ENCODE data around the gene TUBB3.
"Not testable (repeated sequence)": the region's sequence is repeated elsewhere in the genome, so short reads cannot be mapped to it uniquely, and the experiment has no call there.

The TUBB3 gene

GRCh38 chr16:89922884-89923639 lies at the start of gene TUBB3:
Gene TUBB3, plus strand, starts transcription at chr16:89923342. Its CDS starts 60 bp downstream, at chr16:89923402.
- DNase-seq = no peak

GRCh38 chr16:89873972-89874689 lies 49.0 kb upstream of the TUBB3 start:
- peak; percentile 82 to 96 (median 89) for DNase-seq

- DNase-seq = not testable (repeated sequence)
Measured at GRCh38 chr16:89879123-89879522, 44.0 kb upstream of the TUBB3 start.

- no peak for DNase-seq
Measured at GRCh38 chr16:89880477-89881367, 42.4 kb upstream of the TUBB3 start.

GRCh38 chr16:89881368-89881730 lies 41.8 kb upstream of the TUBB3 start:
- no peak for DNase-seq

- DNase-seq = no peak
Measured at GRCh38 chr16:89883346-89884040, 39.6 kb upstream of the TUBB3 start.

GRCh38 chr16:89884041-89884421 lies 39.1 kb upstream of the TUBB3 start:
- no peak for DNase-seq

GRCh38 chr16:89887243-89887642 lies 35.9 kb upstream of the TUBB3 start:
- DNase-seq = no peak

- DNase-seq = no peak
Measured at GRCh38 chr16:89890200-89890599, 32.9 kb upstream of the TUBB3 start.

GRCh38 chr16:89890886-89891657 lies 32.1 kb upstream of the TUBB3 start:
- no peak for DNase-seq

- no peak for DNase-seq
Measured at GRCh38 chr16:89892055-89892630, 31.0 kb upstream of the TUBB3 start.

GRCh38 chr16:89892635-89893034 lies 30.5 kb upstream of the TUBB3 start:
- DNase-seq = no peak

GRCh38 chr16:89893642-89894548 lies 29.2 kb upstream of the TUBB3 start:
- no peak for DNase-seq

GRCh38 chr16:89895482-89896250 lies 27.5 kb upstream of the TUBB3 start:
- no peak for DNase-seq

- DNase-seq = no peak
Measured at GRCh38 chr16:89897204-89897603, 25.9 kb upstream of the TUBB3 start.

- DNase-seq = no peak
Measured at GRCh38 chr16:89898201-89898967, 24.8 kb upstream of the TUBB3 start.

- no peak for DNase-seq
Measured at GRCh38 chr16:89899879-89900481, 23.2 kb upstream of the TUBB3 start.

- no peak for DNase-seq
Measured at GRCh38 chr16:89900885-89901284, 22.3 kb upstream of the TUBB3 start.
